Measurements from ENCODE around the gene FSTL3.

DNA sequence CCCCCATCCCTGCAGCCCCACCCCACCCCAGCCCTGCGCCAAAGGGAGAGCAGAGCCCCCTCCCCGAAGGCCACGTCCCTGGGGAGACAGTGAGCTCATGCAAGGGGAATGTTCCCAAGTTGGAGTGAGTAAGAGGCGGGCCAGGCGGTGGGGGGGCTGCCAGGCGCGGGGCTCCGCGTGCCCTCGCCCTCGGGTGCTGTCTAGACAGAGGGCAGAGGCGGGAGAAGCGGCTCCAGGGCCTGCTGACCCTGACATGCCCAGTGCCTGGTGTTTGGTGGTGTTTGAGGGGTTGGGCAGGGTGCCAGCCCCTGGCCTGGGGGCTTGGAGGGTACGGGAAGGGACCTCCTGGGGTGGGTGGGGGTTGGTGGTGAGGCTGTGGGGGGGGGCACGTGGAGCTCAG is 1.0 kb downstream of the FSTL3 start:
- TF ChIP-seq CREB1 (IDR thresholded peaks at IDR 0.05) (no peak), SUZ12 (IDR thresholded peaks at IDR 0.05; ENCODE audit: low read length) (no peak)
